HCT116 (cell line): ENCODE data around the gene CASKIN2. TPM values are rescaled to one million over a fixed set of nuclear protein-coding genes. Genes with fewer than 3 reads are reported as not detected.

Experiments
- ATAC-seq: fragments of 200-7000 bp; cut with Tn5 transposase; 2 replicates; pipeline ENCODE4 v1.9.1; 2020; ENCODE audit warnings: mild to moderate bottlenecking, moderate library complexity
- BruUV-seq: library from RNA; stranded (reverse); fragments of 400-500 nt; replicated peaks from 2 replicates; lab custom pipeline; 2021; lab: Mats Ljungman, UMichigan
- CTCF ChIA-PET: fragments of 300-600 bp; sonication (Branson Sonifier 250); formaldehyde crosslinking; loops from one replicate; lab custom pipeline; 2021; ENCODE audit warnings: antibody characterized with exemption; lab: Charles Lee
- POLR2A ChIA-PET: fragments of 300-600, 350-600 bp; sonication (Branson Sonifier 250); formaldehyde crosslinking; loops from one replicate; lab custom pipeline; 2021; ENCODE audit warnings: antibody characterized with exemption; lab: Charles Lee
- RAD21 ChIA-PET, 2 experiments: fragments of 300-600 bp; sonication (Branson Sonifier 250); formaldehyde crosslinking; loops; one replicate each; lab custom pipeline; 2023; ENCODE audit warnings: low total read pairs in 2 of 2; ENCODE audit not compliant: uncharacterized antibody in 2 of 2, unreplicated experiment in 2 of 2, low non-redundant PET in 1 of 2; lab: Charles Lee
- DNase-seq: peaks from one replicate; pipeline ENCODE4 v3.0.0-alpha.2; 2010; ENCODE audit warnings: low read depth, low spot score
- H2AFZ ChIP-seq: fragments of 200-600 bp; shearing (Covaris generic), sonication (generic); 2 replicates; pipeline ENCODE4 v1.6.1; 2017; ENCODE audit warnings: low read depth, mixed run types, mixed read lengths, antibody characterized with exemption, low read length; ENCODE audit not compliant: poor library complexity, severe bottlenecking
- H3K27ac ChIP-seq: 2 replicates; pipeline ENCODE4 v1.5.1; 2012; ENCODE audit warnings: low read depth, low read length
- H3K27me3 ChIP-seq: fragments of 200-600 bp; sonication (generic); 2 replicates; pipeline ENCODE4 v1.6.1; 2016; ENCODE audit warnings: mixed run types, low read length, mixed read lengths; ENCODE audit not compliant: insufficient read depth
- H3K36me3 ChIP-seq, 2 experiments: fragments of 200-500 bp in 1 of 2; fragments of 200-600 bp in 1 of 2; sonication (Bioruptor generic) in 1 of 2; sonication (generic) in 1 of 2; 2 replicates each; pipeline versions ENCODE4 v1.5.1 to v1.6.1; 2014 to 2016; ENCODE audit warnings: low read length in 2 of 2, inconsistent platforms in 1 of 2, mixed read lengths in 1 of 2, mixed run types in 1 of 2; ENCODE audit not compliant: insufficient read depth in 2 of 2, control insufficient read depth in 1 of 2
- H3K4me1 ChIP-seq, 2 experiments: fragments of 200-600 bp in 1 of 2; sonication (generic) in 1 of 2; 2 replicates each; pipeline versions ENCODE4 v1.5.1 to v1.6.1; 2012 to 2017; ENCODE audit warnings: low read length in 2 of 2, inconsistent platforms in 1 of 2, mild to moderate bottlenecking in 1 of 2, mixed read lengths in 1 of 2, mixed run types in 1 of 2, moderate library complexity in 1 of 2; ENCODE audit not compliant: insufficient read depth in 2 of 2, control insufficient read depth in 1 of 2
- H3K4me2 ChIP-seq: fragments of 200-600 bp; sonication (generic); 2 replicates; pipeline ENCODE4 v1.6.1; 2017; ENCODE audit warnings: mixed run types, low read length, mixed read lengths
- H3K4me3 ChIP-seq, 2 experiments: fragments of 200-600 bp in 1 of 2; sonication (generic) in 1 of 2; replicated peaks in 1 of 2; 2 replicates each; pipeline ENCODE4 v1.5.1; 2011 to 2016; ENCODE audit warnings: low read length in 2 of 2, control low read depth in 1 of 2, low read depth in 1 of 2, mild to moderate bottlenecking in 1 of 2, mixed read lengths in 1 of 2, mixed run types in 1 of 2
- H3K79me2 ChIP-seq: fragments of 200-600 bp; sonication (generic); 2 replicates; pipeline ENCODE4 v1.6.1; 2017; ENCODE audit warnings: mild to moderate bottlenecking, mixed run types, low read length, moderate library complexity, mixed read lengths; ENCODE audit not compliant: insufficient read depth
- H3K9ac ChIP-seq: fragments of 200-600 bp; sonication (generic); 2 replicates; pipeline ENCODE4 v1.6.1; 2016; ENCODE audit warnings: low read length, mixed read lengths
- H3K9me2 ChIP-seq: fragments of 200-600 bp; sonication (generic), shearing (Covaris generic); 2 replicates; pipeline ENCODE4 v1.6.1; 2017; ENCODE audit warnings: mixed run types, mild to moderate bottlenecking, moderate library complexity; ENCODE audit not compliant: insufficient read depth
- H3K9me3 ChIP-seq, 2 experiments: fragments of 200-500 bp in 1 of 2; fragments of 200-600 bp in 1 of 2; sonication (Bioruptor generic) in 1 of 2; sonication (generic) in 1 of 2; 2 replicates each; pipeline ENCODE4 v1.6.1; 2014 to 2017; ENCODE audit warnings: low read length in 2 of 2, mixed read lengths in 2 of 2, inconsistent platforms in 1 of 2, low read depth in 1 of 2, mild to moderate bottlenecking in 1 of 2, mixed run types in 1 of 2, moderate library complexity in 1 of 2; ENCODE audit not compliant: control insufficient read depth in 1 of 2, insufficient read depth in 1 of 2
- H4K20me1 ChIP-seq: fragments of 200-600 bp; sonication (generic), shearing (Covaris generic); 2 replicates; pipeline ENCODE4 v1.6.1; 2017; ENCODE audit warnings: mixed run types, mild to moderate bottlenecking, moderate library complexity; ENCODE audit not compliant: insufficient read depth
- CBX3 ChIP-seq: IDR thresholded peaks from 2 replicates; pipeline ENCODE4 v1.6.1; 2012; ENCODE audit warnings: low read depth
- CEBPB ChIP-seq: IDR thresholded peaks from 2 replicates; pipeline ENCODE4 v1.6.1; 2012; ENCODE audit warnings: low read depth
- EGR1 ChIP-seq: IDR thresholded peaks from 2 replicates; pipeline ENCODE4 v1.6.1; 2012; ENCODE audit warnings: low read depth
- ELF1 ChIP-seq: IDR thresholded peaks from 2 replicates; pipeline ENCODE4 v1.6.1; 2012; ENCODE audit warnings: low read depth, borderline replicate concordance
- EZH2 ChIP-seq: fragments of 200-600 bp; sonication (generic); IDR thresholded peaks from 2 replicates; pipeline ENCODE4 v1.6.1; 2017; ENCODE audit warnings: antibody characterized with exemption, mixed run types
- EZH2phosphoT487 ChIP-seq: fragments of 200-600 bp; IDR thresholded peaks from 2 replicates; pipeline ENCODE4 v1.6.1; 2018; ENCODE audit warnings: antibody characterized with exemption, borderline replicate concordance
- FOSL1 ChIP-seq: IDR thresholded peaks from 2 replicates; pipeline ENCODE4 v1.6.1; 2012; ENCODE audit warnings: low read depth
- POLR2A ChIP-seq: IDR thresholded peaks from 2 replicates; pipeline ENCODE4 v1.7.0; 2011; ENCODE audit warnings: borderline replicate concordance; ENCODE audit not compliant: insufficient read depth, insufficient read length; ENCODE audit errors: extremely low read depth
- POLR2AphosphoS5 ChIP-seq: IDR thresholded peaks from 2 replicates; pipeline ENCODE4 v1.6.1; 2011; ENCODE audit warnings: mild to moderate bottlenecking, low read depth, low read length, moderate library complexity
- RAD21 ChIP-seq: IDR thresholded peaks from 2 replicates; pipeline ENCODE4 v1.6.1; 2012; ENCODE audit warnings: low read depth, mild to moderate bottlenecking
- SIN3A ChIP-seq: IDR thresholded peaks from 2 replicates; pipeline ENCODE4 v1.6.1; 2012; ENCODE audit warnings: low read depth
- SP1 ChIP-seq: IDR thresholded peaks from 2 replicates; pipeline ENCODE4 v1.6.1; 2012; ENCODE audit warnings: low read depth
- SRF ChIP-seq: IDR thresholded peaks from 2 replicates; pipeline ENCODE4 v1.6.1; 2012; ENCODE audit warnings: low read depth
- TCF7L2 ChIP-seq: IDR thresholded peaks from 2 replicates; pipeline ENCODE4 v1.7.0; 2011; ENCODE audit warnings: borderline replicate concordance, inconsistent platforms; ENCODE audit not compliant: insufficient read depth, insufficient read length; ENCODE audit errors: extremely low read depth
- YY1 ChIP-seq: IDR thresholded peaks from 2 replicates; pipeline ENCODE4 v1.6.1; 2011; ENCODE audit warnings: low read length, low read depth, moderate library complexity, mild to moderate bottlenecking; ENCODE audit not compliant: insufficient replicate concordance; ENCODE audit errors: extremely low read depth
- ZFX ChIP-seq: fragments of 450-650 bp; IDR thresholded peaks from 2 replicates; pipeline ENCODE4 v1.6.1; 2017
- ZNF274 ChIP-seq: fragments of 200-500 bp; sonication (Bioruptor generic); IDR thresholded peaks from 2 replicates; pipeline ENCODE4 v1.6.1; 2014; ENCODE audit warnings: mild to moderate bottlenecking, low read depth, low read length, inconsistent platforms
- intact Hi-C: fragments of 100-400 bp; cut with micrococcal nuclease; formaldehyde crosslinking; loops from 2 replicates; pipeline ENCODE4 v1.10.0; 2022
- total RNA-seq: library from RNA; stranded (reverse); gene quantifications from one replicate; pipeline ENCODE4 v1.2.1, GENCODE V29; 2021; ENCODE audit not compliant: unreplicated experiment
- TF ChIP-seq, protein P1 (sequence below): IDR thresholded peaks from 2 replicates; pipeline ENCODE4 v1.6.1; 2012; ENCODE audit warnings: low read depth
- TF ChIP-seq, protein P2 (sequence below): IDR thresholded peaks from 2 replicates; pipeline ENCODE4 v1.6.1; 2012
- TF ChIP-seq, protein P3 (sequence below): IDR thresholded peaks from 2 replicates; pipeline ENCODE4 v1.6.1; 2011; ENCODE audit warnings: mild to moderate bottlenecking, low read length, moderate library complexity; ENCODE audit not compliant: insufficient replicate concordance; ENCODE audit errors: extremely low read depth

The CASKIN2 gene
- total RNA-seq, 1 experiment from 2014 or later, result 38.4 TPM

- intact Hi-C loops, result no loop called here
- ChIA-PET CTCF (no interaction called here), POLR2A (no interaction called here), RAD21 (no interaction called here)
- no peaks in the 10 kb centered on the region for H4K20me1 ChIP-seq
- TF ChIP-seq, protein P1, sequence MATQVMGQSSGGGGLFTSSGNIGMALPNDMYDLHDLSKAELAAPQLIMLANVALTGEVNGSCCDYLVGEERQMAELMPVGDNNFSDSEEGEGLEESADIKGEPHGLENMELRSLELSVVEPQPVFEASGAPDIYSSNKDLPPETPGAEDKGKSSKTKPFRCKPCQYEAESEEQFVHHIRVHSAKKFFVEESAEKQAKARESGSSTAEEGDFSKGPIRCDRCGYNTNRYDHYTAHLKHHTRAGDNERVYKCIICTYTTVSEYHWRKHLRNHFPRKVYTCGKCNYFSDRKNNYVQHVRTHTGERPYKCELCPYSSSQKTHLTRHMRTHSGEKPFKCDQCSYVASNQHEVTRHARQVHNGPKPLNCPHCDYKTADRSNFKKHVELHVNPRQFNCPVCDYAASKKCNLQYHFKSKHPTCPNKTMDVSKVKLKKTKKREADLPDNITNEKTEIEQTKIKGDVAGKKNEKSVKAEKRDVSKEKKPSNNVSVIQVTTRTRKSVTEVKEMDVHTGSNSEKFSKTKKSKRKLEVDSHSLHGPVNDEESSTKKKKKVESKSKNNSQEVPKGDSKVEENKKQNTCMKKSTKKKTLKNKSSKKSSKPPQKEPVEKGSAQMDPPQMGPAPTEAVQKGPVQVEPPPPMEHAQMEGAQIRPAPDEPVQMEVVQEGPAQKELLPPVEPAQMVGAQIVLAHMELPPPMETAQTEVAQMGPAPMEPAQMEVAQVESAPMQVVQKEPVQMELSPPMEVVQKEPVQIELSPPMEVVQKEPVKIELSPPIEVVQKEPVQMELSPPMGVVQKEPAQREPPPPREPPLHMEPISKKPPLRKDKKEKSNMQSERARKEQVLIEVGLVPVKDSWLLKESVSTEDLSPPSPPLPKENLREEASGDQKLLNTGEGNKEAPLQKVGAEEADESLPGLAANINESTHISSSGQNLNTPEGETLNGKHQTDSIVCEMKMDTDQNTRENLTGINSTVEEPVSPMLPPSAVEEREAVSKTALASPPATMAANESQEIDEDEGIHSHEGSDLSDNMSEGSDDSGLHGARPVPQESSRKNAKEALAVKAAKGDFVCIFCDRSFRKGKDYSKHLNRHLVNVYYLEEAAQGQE, result no peak
- TF ChIP-seq CBX3 (no peak), ZNF274 (no peak), CEBPB (no peak), POLR2A (no peak), SRF (no peak), SP1 (no peak), EZH2 (no peak), POLR2AphosphoS5 (no peak), RAD21 (no peak), ZFX (no peak), FOSL1 (no peak), EGR1 (no peak), EZH2phosphoT487 (no peak), TCF7L2 (no peak), ELF1 (no peak), YY1 (no peak), SIN3A (no peak)
- TF ChIP-seq, protein P2, sequence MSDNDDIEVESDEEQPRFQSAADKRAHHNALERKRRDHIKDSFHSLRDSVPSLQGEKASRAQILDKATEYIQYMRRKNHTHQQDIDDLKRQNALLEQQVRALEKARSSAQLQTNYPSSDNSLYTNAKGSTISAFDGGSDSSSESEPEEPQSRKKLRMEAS, result no peak
- TF ChIP-seq, protein P3, sequence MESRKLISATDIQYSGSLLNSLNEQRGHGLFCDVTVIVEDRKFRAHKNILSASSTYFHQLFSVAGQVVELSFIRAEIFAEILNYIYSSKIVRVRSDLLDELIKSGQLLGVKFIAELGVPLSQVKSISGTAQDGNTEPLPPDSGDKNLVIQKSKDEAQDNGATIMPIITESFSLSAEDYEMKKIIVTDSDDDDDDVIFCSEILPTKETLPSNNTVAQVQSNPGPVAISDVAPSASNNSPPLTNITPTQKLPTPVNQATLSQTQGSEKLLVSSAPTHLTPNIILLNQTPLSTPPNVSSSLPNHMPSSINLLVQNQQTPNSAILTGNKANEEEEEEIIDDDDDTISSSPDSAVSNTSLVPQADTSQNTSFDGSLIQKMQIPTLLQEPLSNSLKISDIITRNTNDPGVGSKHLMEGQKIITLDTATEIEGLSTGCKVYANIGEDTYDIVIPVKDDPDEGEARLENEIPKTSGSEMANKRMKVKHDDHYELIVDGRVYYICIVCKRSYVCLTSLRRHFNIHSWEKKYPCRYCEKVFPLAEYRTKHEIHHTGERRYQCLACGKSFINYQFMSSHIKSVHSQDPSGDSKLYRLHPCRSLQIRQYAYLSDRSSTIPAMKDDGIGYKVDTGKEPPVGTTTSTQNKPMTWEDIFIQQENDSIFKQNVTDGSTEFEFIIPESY, result no peak
- H3K27me3 ChIP-seq, result no peaks in the 10 kb centered on the region
- BruUV-seq, result no TSS peak
- no peak overlapping the region for H3K9ac ChIP-seq
- no peaks in the 10 kb centered on the region for H3K9me3 ChIP-seq
- no peaks in the 10 kb centered on the region for H3K4me1 ChIP-seq
- H3K4me2 ChIP-seq, result no peak overlapping the region
- H3K36me3 ChIP-seq, result no peaks in the 10 kb centered on the region
- no peak overlapping the region for H3K27ac ChIP-seq
- ATAC-seq, result no peak
- DNase-seq, result no peak
- H3K9me2 ChIP-seq, result no peaks in the 10 kb centered on the region
- H2AFZ ChIP-seq, result no peak overlapping the region
- no peak overlapping the region for H3K4me3 ChIP-seq
- no peaks in the 10 kb centered on the region for H3K79me2 ChIP-seq
Observed at GRCh38 chr17:75473246-75473645, 42.1 kb downstream of the CASKIN2 start.
